Measurements from ENCODE around the gene FNDC3A. TPM values are rescaled to one million over a fixed set of nuclear protein-coding genes. Genes with fewer than 3 reads are reported as not detected.

FNDC3A gene
- total RNA-seq, 3 donors from 2014 or later (not counting 1 experiment from before 2014, with no cell fraction given), result 38.3 to 46.0 (median 41.5) TPM

GRCh38 chr13:48962281-48962680, 13.4 kb upstream of the FNDC3A start:
- TF ChIP-seq, protein P1, sequence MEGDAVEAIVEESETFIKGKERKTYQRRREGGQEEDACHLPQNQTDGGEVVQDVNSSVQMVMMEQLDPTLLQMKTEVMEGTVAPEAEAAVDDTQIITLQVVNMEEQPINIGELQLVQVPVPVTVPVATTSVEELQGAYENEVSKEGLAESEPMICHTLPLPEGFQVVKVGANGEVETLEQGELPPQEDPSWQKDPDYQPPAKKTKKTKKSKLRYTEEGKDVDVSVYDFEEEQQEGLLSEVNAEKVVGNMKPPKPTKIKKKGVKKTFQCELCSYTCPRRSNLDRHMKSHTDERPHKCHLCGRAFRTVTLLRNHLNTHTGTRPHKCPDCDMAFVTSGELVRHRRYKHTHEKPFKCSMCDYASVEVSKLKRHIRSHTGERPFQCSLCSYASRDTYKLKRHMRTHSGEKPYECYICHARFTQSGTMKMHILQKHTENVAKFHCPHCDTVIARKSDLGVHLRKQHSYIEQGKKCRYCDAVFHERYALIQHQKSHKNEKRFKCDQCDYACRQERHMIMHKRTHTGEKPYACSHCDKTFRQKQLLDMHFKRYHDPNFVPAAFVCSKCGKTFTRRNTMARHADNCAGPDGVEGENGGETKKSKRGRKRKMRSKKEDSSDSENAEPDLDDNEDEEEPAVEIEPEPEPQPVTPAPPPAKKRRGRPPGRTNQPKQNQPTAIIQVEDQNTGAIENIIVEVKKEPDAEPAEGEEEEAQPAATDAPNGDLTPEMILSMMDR (IDR thresholded peaks at IDR 0.05), result no peak
- no peaks in the 10 kb centered on the region for H3K36me3 ChIP-seq (ENCODE audit: control insufficient read depth, insufficient read depth, low read length)
- Mint-ChIP-seq H3K4me3 (no peak overlapping the region), H3K27me3 (ENCODE audit: low read depth in 2 of 2) (peaks cover 8% of the 10 kb centered on the region in 2 donors), H3K27ac (no peak overlapping the region), H3K4me1 (no peaks in the 10 kb centered on the region), H3K9me3 (no peaks in the 10 kb centered on the region), H3K36me3 (no peaks in the 10 kb centered on the region)
- H3K9me3 ChIP-seq (ENCODE audit: control insufficient read depth, insufficient read depth, low read length), result no peaks in the 10 kb centered on the region
- intact Hi-C loops (cut with micrococcal nuclease), result no loop called here
- no peak overlapping the region for H3K4me3 ChIP-seq (ENCODE audit: low read length)
- H3K27me3 ChIP-seq (ENCODE audit: control insufficient read depth, insufficient read depth, low read length), result no peaks in the 10 kb centered on the region
- WGBS (ENCODE audit: insufficient coverage), result 87% methylated on average over 4 of the region's 4 CpGs
- H3K27ac ChIP-seq (ENCODE audit: low read length), result no peak overlapping the region
- no peak for ATAC-seq
- no peaks in the 10 kb centered on the region for H3K4me1 ChIP-seq (ENCODE audit: control insufficient read depth, insufficient read depth, low read length)
- DNase-seq, result no peak

DNA sequence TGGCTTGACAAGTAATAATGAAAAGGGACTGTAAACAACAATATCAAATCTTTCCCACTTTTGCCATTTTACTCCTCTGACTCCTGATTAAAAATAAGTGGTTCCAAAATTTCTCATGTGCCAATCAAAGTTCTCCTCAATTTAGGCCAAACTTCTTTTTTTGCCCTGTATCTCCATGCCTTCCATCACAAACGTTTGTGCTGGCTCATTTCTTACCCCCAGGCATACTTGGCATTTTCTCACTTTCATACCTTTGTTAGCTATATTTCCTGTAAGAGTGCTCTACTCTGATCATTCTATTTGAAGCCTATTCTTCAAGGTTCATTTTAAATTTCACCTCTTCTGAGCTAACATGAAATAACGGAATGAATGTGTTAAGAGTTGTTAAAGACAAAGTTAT, 10.0 kb upstream of the FNDC3A start:
- intact Hi-C loops (cut with micrococcal nuclease), result no loop called here
- no peak overlapping the region for H3K4me3 ChIP-seq (ENCODE audit: low read length)
- H3K4me1 ChIP-seq (ENCODE audit: control insufficient read depth, insufficient read depth, low read length), result no peaks in the 10 kb centered on the region
- no peak overlapping the region for H3K27ac ChIP-seq (ENCODE audit: low read length)
- WGBS (ENCODE audit: insufficient coverage), result 83% methylated on average over 2 of the region's 2 CpGs
- no peaks in the 10 kb centered on the region for H3K9me3 ChIP-seq (ENCODE audit: control insufficient read depth, insufficient read depth, low read length)
- no peak for DNase-seq
- no peak overlapping the region for H3K4me3 Mint-ChIP-seq
- ATAC-seq, result no peak
- H3K36me3 Mint-ChIP-seq, result no peaks in the 10 kb centered on the region
- H3K36me3 ChIP-seq (ENCODE audit: control insufficient read depth, insufficient read depth, low read length), result no peaks in the 10 kb centered on the region
- TF ChIP-seq, protein P1 (IDR thresholded peaks at IDR 0.05), result no peak
- H3K4me1 Mint-ChIP-seq, result no peaks in the 10 kb centered on the region
- no peaks in the 10 kb centered on the region for H3K27me3 ChIP-seq (ENCODE audit: control insufficient read depth, insufficient read depth, low read length)
- H3K27ac Mint-ChIP-seq, result no peak overlapping the region
- peaks cover 7% of the 10 kb centered on the region in 2 donors for H3K27me3 Mint-ChIP-seq (ENCODE audit: low read depth in 2 of 2)
- no peaks in the 10 kb centered on the region for H3K9me3 Mint-ChIP-seq

DNA sequence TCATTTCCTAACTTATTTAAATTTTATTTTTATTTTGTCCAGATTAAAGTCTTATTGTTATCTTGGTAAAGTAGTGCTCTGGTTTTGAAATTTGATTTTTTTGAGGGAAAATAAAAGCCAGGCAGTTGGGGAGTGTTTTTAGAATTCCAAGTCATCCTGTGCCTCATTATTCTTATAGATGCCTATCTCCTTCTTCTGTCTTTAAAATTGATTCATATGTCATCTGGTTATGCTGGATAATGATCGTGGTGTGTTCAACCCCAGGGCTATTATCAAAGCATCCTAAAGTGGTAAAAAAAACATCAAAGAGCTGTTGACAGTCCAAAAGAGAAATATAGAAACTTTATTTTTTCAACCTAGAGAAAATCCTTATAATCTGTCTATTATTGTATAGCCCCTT, 6.0 kb upstream of the FNDC3A start:
- H3K4me1 Mint-ChIP-seq, result peaks cover 4% of the 10 kb centered on the region in 2 donors
- TF ChIP-seq, protein P1 (IDR thresholded peaks at IDR 0.05), result no peak
- Histone ChIP-seq H3K9me3 (ENCODE audit: control insufficient read depth, insufficient read depth, low read length) (peaks cover 5% of the 10 kb centered on the region), H3K36me3 (ENCODE audit: control insufficient read depth, insufficient read depth, low read length) (no peaks in the 10 kb centered on the region), H3K4me3 (ENCODE audit: low read length) (no peak overlapping the region), H3K4me1 (ENCODE audit: control insufficient read depth, insufficient read depth, low read length) (no peaks in the 10 kb centered on the region), H3K27me3 (ENCODE audit: control insufficient read depth, insufficient read depth, low read length) (no peaks in the 10 kb centered on the region), H3K27ac (ENCODE audit: low read length) (no peak overlapping the region)
- no CpG with 5 or more reads among the region's 1 CpG for WGBS (ENCODE audit: insufficient coverage)
- DNase-seq (no peak), ATAC-seq (no peak)
- H3K36me3 Mint-ChIP-seq, result peaks cover 17% of the 10 kb centered on the region
- H3K9me3 Mint-ChIP-seq, result peaks cover 9 to 22% of the 10 kb centered on the region in 2 donors
- H3K4me3 Mint-ChIP-seq, result no peak overlapping the region
- no peak overlapping the region for H3K27ac Mint-ChIP-seq
- peaks cover 8 to 9% of the 10 kb centered on the region in 2 donors for H3K27me3 Mint-ChIP-seq (ENCODE audit: low read depth in 2 of 2)
- intact Hi-C loops (cut with micrococcal nuclease), result loop anchor here (10.0 kb wide), 1 partner anchor 175 kb away; no protein-coding TSS in a partner anchor

DNA sequence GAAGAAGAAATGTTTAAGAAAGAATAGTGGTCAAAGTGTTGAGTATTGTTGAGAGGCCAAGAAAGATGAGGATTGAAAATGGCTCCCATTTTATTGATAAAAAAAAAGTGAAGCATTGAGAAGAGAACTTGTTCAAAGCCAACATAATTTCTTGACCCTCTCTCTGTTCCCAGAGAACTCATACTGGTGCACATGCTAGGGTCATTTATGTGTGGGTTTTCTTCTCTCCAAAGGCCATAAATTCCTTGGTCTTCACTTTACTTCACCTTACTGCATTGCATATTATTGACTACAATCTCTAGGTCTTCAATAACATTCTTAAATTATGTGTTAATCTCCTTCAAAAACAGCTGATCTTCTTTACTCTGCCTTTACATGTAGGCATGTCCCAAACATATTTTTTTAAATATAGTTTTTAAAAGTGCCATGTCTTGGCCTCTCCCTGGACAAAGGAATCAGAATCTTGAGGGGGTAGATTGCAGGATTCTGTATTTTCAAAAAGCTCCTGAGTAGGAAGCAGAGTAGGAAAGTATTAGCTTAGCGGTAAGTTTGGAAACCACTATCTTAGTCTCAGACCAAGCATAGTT, 1.8 kb upstream of the FNDC3A start:
- H3K27me3 Mint-ChIP-seq (ENCODE audit: low read depth in 2 of 2), result peaks cover 5 to 8% of the 10 kb centered on the region in 2 donors
- Histone ChIP-seq H3K9me3 (ENCODE audit: control insufficient read depth, insufficient read depth, low read length) (peaks cover 5% of the 10 kb centered on the region), H3K27ac (ENCODE audit: low read length) (no peak overlapping the region), H3K36me3 (ENCODE audit: control insufficient read depth, insufficient read depth, low read length) (no peaks in the 10 kb centered on the region), H3K27me3 (ENCODE audit: control insufficient read depth, insufficient read depth, low read length) (no peaks in the 10 kb centered on the region), H3K4me1 (ENCODE audit: control insufficient read depth, insufficient read depth, low read length) (peaks cover 7% of the 10 kb centered on the region), H3K4me3 (ENCODE audit: low read length) (no peak overlapping the region)
- intact Hi-C loops (cut with micrococcal nuclease), result loop anchor here (10.0 kb wide), 1 partner anchor 171 kb away; no protein-coding TSS in a partner anchor
- H3K36me3 Mint-ChIP-seq, result peaks cover 17% of the 10 kb centered on the region
- H3K9me3 Mint-ChIP-seq, result peaks cover 9 to 23% of the 10 kb centered on the region in 2 donors
- WGBS (ENCODE audit: insufficient coverage), result 100% methylated on average over 1 of the region's 1 CpG
- ATAC-seq (no peak), DNase-seq (no peak)
- H3K27ac Mint-ChIP-seq, result peak overlapping the region; percentile 90 to 96
- TF ChIP-seq, protein P1 (IDR thresholded peaks at IDR 0.05), result no peak
- H3K4me3 Mint-ChIP-seq, result peak overlapping the region; percentile 68
- H3K4me1 Mint-ChIP-seq, result peaks cover 25 to 26% of the 10 kb centered on the region in 2 donors

Data from natural killer cell (primary cell).